Airway epithelial cell (primary cell): ENCODE measurements around the gene POLD3. TPM values are rescaled to one million over a fixed set of nuclear protein-coding genes. Genes with fewer than 3 reads are reported as not detected.

Experiments used
- total RNA-seq: library from RNA; depleted of rRNA; stranded (reverse); fragments of >200 nt; gene quantifications from 2 replicates; pipeline ENCODE4 v1.2.3, GENCODE V29; 2015

Gene POLD3
- 8.5 and 9.5 TPM in 2 replicates for total RNA-seq

DNA sequence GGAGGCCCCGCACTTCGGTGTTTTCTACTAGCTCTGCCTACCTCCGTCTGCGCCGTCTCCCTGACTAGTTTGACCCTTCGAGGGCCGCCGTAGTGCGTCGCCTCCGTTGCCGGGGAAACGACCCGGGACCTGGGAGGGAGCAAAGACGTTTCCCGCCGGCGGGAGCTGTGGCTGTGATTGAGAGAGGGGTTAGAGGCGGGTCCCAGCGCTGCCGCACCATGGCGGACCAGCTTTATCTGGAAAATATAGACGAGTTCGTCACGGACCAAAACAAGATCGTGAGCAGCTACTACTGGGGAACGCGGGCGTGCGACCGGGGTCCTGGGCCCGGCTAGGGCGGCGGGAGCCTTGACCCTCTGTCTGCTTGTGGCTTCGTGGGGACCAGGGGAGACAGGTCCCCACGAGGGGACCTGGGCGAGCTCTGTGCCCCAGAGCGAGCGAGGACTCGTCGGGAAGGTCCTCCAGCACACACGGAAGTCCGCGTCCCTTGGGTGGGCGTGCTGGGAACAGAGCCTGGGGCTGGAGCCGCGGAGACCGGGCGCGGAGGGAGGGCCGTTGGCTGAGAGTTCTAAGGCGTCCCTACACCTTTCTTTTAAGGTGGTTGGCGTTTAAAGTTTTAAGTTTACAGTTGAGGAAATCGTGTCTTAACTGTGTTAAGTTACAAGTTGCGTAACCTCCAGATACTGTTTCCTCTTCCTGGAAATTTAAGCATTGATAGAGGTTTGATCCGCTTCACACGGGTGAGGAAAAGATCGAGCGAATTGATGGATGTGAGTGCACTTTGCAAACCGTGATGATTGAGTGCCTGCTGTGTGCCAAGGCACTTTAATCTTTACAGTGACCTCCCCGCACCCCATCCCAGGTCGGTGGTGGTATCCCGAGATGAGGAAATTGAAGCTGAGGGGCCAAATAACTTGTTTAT lies at the start of gene POLD3:
TSS of gene POLD3 (plus strand) at position 142 of the 922 bp plus-strand sequence. CDS start at position 219, 77 bp downstream.

Other genes with a start within 250 kb of the POLD3 start
- 1.4 and 2.0 TPM in 2 replicates for gene PGM2L1, start 194.1 kb upstream of the POLD3 start, total RNA-seq
- gene KCNE3, start 125.0 kb upstream of the POLD3 start, total RNA-seq = not detected in 2 replicates
- 1.5 and 4.4 TPM in 2 replicates for gene LIPT2, start 98.9 kb upstream of the POLD3 start, total RNA-seq
- not detected in 2 replicates for gene CHRDL2, start 138.8 kb downstream of the POLD3 start, total RNA-seq
- 6.5 and 10.8 TPM in 2 replicates for gene RNF169, start 156.3 kb downstream of the POLD3 start, total RNA-seq